ENCODE measurements around the gene CLSTN2. TPM values are rescaled to one million over a fixed set of nuclear protein-coding genes. Genes with fewer than 3 reads are reported as not detected.
A peak's percentile ranks its signal among the peaks of the same experiment; 100 is the strongest.

Gene CLSTN2
- total and polyA plus RNA-seq, 2 of the 8 experiments (the other 6 are each of a cell fraction or from before 2014, with no cell fraction given): 0.39 to 0.52 TPM

DNA sequence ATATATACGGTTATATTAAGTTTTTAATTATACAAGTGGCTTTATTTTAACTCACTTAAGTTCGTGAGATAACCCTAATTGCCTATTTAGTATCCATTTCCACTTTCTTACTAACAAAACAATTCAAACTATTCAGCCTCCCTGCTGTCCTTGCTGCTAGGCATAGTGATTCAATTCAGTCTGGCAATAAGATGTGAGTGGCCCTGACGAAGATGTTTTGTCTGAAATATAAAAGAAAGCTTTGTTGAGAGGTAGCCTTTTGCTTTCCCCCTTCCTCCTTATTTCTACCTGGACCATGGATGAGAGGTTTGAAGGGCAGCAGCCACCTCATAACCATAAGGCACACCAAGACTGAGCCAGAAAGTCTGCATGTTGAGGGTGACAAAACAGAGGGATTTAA lies 653.6 kb downstream of the CLSTN2 start (continued):
- TF ChIP-seq, protein P1, sequence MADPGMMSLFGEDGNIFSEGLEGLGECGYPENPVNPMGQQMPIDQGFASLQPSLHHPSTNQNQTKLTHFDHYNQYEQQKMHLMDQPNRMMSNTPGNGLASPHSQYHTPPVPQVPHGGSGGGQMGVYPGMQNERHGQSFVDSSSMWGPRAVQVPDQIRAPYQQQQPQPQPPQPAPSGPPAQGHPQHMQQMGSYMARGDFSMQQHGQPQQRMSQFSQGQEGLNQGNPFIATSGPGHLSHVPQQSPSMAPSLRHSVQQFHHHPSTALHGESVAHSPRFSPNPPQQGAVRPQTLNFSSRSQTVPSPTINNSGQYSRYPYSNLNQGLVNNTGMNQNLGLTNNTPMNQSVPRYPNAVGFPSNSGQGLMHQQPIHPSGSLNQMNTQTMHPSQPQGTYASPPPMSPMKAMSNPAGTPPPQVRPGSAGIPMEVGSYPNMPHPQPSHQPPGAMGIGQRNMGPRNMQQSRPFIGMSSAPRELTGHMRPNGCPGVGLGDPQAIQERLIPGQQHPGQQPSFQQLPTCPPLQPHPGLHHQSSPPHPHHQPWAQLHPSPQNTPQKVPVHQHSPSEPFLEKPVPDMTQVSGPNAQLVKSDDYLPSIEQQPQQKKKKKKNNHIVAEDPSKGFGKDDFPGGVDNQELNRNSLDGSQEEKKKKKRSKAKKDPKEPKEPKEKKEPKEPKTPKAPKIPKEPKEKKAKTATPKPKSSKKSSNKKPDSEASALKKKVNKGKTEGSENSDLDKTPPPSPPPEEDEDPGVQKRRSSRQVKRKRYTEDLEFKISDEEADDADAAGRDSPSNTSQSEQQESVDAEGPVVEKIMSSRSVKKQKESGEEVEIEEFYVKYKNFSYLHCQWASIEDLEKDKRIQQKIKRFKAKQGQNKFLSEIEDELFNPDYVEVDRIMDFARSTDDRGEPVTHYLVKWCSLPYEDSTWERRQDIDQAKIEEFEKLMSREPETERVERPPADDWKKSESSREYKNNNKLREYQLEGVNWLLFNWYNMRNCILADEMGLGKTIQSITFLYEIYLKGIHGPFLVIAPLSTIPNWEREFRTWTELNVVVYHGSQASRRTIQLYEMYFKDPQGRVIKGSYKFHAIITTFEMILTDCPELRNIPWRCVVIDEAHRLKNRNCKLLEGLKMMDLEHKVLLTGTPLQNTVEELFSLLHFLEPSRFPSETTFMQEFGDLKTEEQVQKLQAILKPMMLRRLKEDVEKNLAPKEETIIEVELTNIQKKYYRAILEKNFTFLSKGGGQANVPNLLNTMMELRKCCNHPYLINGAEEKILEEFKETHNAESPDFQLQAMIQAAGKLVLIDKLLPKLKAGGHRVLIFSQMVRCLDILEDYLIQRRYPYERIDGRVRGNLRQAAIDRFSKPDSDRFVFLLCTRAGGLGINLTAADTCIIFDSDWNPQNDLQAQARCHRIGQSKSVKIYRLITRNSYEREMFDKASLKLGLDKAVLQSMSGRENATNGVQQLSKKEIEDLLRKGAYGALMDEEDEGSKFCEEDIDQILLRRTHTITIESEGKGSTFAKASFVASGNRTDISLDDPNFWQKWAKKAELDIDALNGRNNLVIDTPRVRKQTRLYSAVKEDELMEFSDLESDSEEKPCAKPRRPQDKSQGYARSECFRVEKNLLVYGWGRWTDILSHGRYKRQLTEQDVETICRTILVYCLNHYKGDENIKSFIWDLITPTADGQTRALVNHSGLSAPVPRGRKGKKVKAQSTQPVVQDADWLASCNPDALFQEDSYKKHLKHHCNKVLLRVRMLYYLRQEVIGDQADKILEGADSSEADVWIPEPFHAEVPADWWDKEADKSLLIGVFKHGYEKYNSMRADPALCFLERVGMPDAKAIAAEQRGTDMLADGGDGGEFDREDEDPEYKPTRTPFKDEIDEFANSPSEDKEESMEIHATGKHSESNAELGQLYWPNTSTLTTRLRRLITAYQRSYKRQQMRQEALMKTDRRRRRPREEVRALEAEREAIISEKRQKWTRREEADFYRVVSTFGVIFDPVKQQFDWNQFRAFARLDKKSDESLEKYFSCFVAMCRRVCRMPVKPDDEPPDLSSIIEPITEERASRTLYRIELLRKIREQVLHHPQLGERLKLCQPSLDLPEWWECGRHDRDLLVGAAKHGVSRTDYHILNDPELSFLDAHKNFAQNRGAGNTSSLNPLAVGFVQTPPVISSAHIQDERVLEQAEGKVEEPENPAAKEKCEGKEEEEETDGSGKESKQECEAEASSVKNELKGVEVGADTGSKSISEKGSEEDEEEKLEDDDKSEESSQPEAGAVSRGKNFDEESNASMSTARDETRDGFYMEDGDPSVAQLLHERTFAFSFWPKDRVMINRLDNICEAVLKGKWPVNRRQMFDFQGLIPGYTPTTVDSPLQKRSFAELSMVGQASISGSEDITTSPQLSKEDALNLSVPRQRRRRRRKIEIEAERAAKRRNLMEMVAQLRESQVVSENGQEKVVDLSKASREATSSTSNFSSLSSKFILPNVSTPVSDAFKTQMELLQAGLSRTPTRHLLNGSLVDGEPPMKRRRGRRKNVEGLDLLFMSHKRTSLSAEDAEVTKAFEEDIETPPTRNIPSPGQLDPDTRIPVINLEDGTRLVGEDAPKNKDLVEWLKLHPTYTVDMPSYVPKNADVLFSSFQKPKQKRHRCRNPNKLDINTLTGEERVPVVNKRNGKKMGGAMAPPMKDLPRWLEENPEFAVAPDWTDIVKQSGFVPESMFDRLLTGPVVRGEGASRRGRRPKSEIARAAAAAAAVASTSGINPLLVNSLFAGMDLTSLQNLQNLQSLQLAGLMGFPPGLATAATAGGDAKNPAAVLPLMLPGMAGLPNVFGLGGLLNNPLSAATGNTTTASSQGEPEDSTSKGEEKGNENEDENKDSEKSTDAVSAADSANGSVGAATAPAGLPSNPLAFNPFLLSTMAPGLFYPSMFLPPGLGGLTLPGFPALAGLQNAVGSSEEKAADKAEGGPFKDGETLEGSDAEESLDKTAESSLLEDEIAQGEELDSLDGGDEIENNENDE (IDR thresholded peaks at IDR 0.05; ENCODE audit: insufficient replicate concordance, low read length): no peak
- TF ChIP-seq CREB1 (IDR thresholded peaks at IDR 0.05): no peak
- TF ChIP-seq, protein P2, sequence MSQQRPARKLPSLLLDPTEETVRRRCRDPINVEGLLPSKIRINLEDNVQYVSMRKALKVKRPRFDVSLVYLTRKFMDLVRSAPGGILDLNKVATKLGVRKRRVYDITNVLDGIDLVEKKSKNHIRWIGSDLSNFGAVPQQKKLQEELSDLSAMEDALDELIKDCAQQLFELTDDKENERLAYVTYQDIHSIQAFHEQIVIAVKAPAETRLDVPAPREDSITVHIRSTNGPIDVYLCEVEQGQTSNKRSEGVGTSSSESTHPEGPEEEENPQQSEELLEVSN (IDR thresholded peaks at IDR 0.05): no peak
- TF ChIP-seq SRF (IDR thresholded peaks at IDR 0.05; ENCODE audit: low read depth, low read length): no peak
- TF ChIP-seq KDM4A (IDR thresholded peaks at IDR 0.05; ENCODE audit: low read depth, low read length, severe bottlenecking): no peak
- TF ChIP-seq NANOG (IDR thresholded peaks at IDR 0.05; ENCODE audit: insufficient read depth, low read depth, low read length, poor library complexity, severe bottlenecking): peak; percentile 63
- 0 out of 2 replicates have a peak, but pooled peaks have one; percentile 36 for TF ChIP-seq SP1 (IDR thresholded peaks at IDR 0.05; ENCODE audit: low read depth, low read length)
- TF ChIP-seq RXRA (IDR thresholded peaks at IDR 0.05; ENCODE audit: insufficient read depth, low read depth, low read length): no peak
- TF ChIP-seq, protein P3, sequence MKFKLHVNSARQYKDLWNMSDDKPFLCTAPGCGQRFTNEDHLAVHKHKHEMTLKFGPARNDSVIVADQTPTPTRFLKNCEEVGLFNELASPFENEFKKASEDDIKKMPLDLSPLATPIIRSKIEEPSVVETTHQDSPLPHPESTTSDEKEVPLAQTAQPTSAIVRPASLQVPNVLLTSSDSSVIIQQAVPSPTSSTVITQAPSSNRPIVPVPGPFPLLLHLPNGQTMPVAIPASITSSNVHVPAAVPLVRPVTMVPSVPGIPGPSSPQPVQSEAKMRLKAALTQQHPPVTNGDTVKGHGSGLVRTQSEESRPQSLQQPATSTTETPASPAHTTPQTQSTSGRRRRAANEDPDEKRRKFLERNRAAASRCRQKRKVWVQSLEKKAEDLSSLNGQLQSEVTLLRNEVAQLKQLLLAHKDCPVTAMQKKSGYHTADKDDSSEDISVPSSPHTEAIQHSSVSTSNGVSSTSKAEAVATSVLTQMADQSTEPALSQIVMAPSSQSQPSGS (IDR thresholded peaks at IDR 0.05; ENCODE audit: low read length): no peak

Data from H1 (cell line).